Activated B cell treated with CpG ODN at 0.5 μM for 24 hours (primary cell): Measurements from ENCODE around the gene KRT9. TPM values are rescaled to one million over a fixed set of nuclear protein-coding genes. Genes with fewer than 3 reads are reported as not detected.

Experiments used
- ATAC-seq: fragments of 200-7000 bp; cut with Tn5 transposase; one replicate; pipeline ENCODE4 v1.10.0; 2021; ENCODE audit warnings: low read depth, mild to moderate bottlenecking, moderate library complexity
- CTCF ChIA-PET: fragments of 350-600 bp; sonication (Branson Sonifier 250); formaldehyde crosslinking; loops from one replicate; lab custom pipeline; 2021; ENCODE audit warnings: antibody characterized with exemption; lab: Charles Lee
- POLR2A ChIA-PET: fragments of 350-600 bp; sonication (Branson Sonifier 250); formaldehyde crosslinking; loops from one replicate; lab custom pipeline; 2021; ENCODE audit warnings: antibody characterized with exemption; lab: Charles Lee
- DNase-seq: peaks from one replicate; pipeline ENCODE4 v3.0.0; 2022
- H3K27ac Mint-ChIP-seq: one replicate; pipeline ENCODE4 v1.8.0; 2020; ENCODE audit warnings: mixed read lengths
- H3K27me3 Mint-ChIP-seq: one replicate; pipeline ENCODE4 v1.8.0; 2021; ENCODE audit warnings: mixed read lengths
- H3K36me3 Mint-ChIP-seq: one replicate; pipeline ENCODE4 v1.8.0; 2021; ENCODE audit warnings: low read depth, mixed read lengths
- H3K4me1 Mint-ChIP-seq: one replicate; pipeline ENCODE4 v1.8.0; 2021; ENCODE audit warnings: mixed read lengths
- H3K4me3 Mint-ChIP-seq: one replicate; pipeline ENCODE4 v1.8.0; 2020; ENCODE audit warnings: mild to moderate bottlenecking, mixed read lengths
- H3K9me3 Mint-ChIP-seq: one replicate; pipeline ENCODE4 v1.8.0; 2020; ENCODE audit warnings: mixed read lengths
- intact Hi-C: fragments of 100-400 bp; cut with micrococcal nuclease; formaldehyde crosslinking; loops from one replicate; pipeline ENCODE4 v1.15.1; 2024
- total RNA-seq: library from RNA; stranded (reverse); gene quantifications from 2 replicates; pipeline ENCODE4 v1.2.3, GENCODE V29; 2022
- TF ChIP-seq, protein P1 (sequence below): fragments of 200-600 bp; IDR thresholded peaks from one replicate; pipeline ENCODE4 v1.8.0; 2022; ENCODE audit warnings: antibody characterized with exemption, mild to moderate bottlenecking

Gene KRT9
- total RNA-seq, 1 donor from 2014 or later, result not detected

DNA sequence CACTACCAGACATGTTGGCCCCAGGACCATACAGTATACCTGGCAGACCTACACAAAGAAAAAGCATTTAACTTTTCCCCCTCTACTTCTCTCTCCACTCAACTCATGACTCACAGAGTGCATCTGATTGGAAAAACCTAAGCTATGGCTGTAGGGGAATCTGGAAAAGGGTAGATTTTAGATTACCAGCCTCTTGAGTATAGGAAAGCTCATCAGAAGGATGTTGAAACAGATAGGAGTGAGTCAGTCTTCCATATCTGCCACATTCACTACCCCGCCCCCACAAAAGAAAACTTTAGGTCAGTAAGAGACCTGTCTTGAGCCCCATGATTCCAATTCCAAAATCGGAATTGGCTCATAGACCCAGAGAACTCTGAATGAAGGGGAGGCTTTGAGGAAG is 12.3 kb downstream of the KRT9 start:
- TF ChIP-seq, protein P1, sequence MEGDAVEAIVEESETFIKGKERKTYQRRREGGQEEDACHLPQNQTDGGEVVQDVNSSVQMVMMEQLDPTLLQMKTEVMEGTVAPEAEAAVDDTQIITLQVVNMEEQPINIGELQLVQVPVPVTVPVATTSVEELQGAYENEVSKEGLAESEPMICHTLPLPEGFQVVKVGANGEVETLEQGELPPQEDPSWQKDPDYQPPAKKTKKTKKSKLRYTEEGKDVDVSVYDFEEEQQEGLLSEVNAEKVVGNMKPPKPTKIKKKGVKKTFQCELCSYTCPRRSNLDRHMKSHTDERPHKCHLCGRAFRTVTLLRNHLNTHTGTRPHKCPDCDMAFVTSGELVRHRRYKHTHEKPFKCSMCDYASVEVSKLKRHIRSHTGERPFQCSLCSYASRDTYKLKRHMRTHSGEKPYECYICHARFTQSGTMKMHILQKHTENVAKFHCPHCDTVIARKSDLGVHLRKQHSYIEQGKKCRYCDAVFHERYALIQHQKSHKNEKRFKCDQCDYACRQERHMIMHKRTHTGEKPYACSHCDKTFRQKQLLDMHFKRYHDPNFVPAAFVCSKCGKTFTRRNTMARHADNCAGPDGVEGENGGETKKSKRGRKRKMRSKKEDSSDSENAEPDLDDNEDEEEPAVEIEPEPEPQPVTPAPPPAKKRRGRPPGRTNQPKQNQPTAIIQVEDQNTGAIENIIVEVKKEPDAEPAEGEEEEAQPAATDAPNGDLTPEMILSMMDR, result no peak
- intact Hi-C loops, result no loop called here
- no peaks in the 10 kb centered on the region for H3K9me3 Mint-ChIP-seq
- DNase-seq (no peak), ATAC-seq (no peak)
- H3K36me3 Mint-ChIP-seq, result no peaks in the 10 kb centered on the region
- H3K4me1 Mint-ChIP-seq, result no peaks in the 10 kb centered on the region
- H3K27me3 Mint-ChIP-seq, result peaks cover 45% of the 10 kb centered on the region
- H3K27ac Mint-ChIP-seq, result no peak overlapping the region
- no peak overlapping the region for H3K4me3 Mint-ChIP-seq
- POLR2A ChIA-PET, result no interaction called here
- CTCF ChIA-PET, result interaction anchor here (2.9 kb wide), 1 partner anchor 10 kb away, joined by 18 read pairs; no protein-coding TSS in a partner anchor

DNA sequence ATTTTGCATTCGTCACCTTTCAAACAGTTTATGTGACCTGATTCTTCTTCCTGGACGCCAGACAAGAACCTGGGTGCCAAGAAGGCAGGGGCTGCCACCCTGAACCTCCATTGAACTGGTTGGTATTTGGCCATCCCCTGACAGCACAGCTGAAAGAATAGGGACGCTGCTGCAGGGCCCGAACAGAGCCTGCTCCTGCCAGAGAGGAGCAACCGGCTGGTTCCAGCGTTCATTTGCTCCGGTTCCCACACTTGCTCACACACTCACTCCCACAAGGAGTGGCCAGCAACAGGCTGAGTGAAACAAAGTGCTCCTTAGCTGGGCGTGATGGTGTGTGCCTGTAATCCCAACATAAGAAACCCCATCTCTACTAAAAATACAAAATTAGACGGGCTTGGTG is 14.9 kb downstream of the KRT9 start:
- no peak for ATAC-seq
- H3K4me3 Mint-ChIP-seq, result no peak overlapping the region
- TF ChIP-seq, protein P1, result no peak
- H3K36me3 Mint-ChIP-seq, result no peaks in the 10 kb centered on the region
- intact Hi-C loops, result no loop called here
- POLR2A ChIA-PET, result no interaction called here
- CTCF ChIA-PET, result no interaction called here
- no peak for DNase-seq
- H3K9me3 Mint-ChIP-seq, result no peaks in the 10 kb centered on the region
- H3K27me3 Mint-ChIP-seq, result peaks cover 48% of the 10 kb centered on the region
- no peaks in the 10 kb centered on the region for H3K4me1 Mint-ChIP-seq
- no peak overlapping the region for H3K27ac Mint-ChIP-seq

DNA sequence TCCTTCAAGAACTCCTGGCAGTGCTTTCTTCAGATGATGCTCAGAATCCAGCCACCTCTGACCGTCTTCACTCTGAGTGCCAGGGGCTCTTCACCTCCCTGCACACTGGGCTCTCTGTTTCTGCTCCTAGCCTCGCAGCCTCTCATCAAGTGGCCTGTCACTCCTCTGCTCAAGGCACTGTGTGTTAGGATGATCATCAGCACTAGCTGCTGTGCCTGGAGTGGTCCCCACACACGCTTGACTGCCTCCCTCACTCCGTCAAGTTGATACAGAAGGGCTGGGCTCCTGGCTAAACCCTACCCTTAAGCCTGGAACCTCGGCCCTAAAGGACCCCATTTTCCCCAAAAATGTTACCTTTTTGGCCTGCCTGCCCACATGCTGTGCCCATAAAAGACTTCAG is 15.6 kb downstream of the KRT9 start:
- intact Hi-C loops, result no loop called here
- H3K4me1 Mint-ChIP-seq, result no peaks in the 10 kb centered on the region
- H3K36me3 Mint-ChIP-seq, result no peaks in the 10 kb centered on the region
- TF ChIP-seq, protein P1, result no peak
- peaks cover 44% of the 10 kb centered on the region for H3K27me3 Mint-ChIP-seq
- ATAC-seq (no peak), DNase-seq (no peak)
- no peak overlapping the region for H3K4me3 Mint-ChIP-seq
- no peaks in the 10 kb centered on the region for H3K9me3 Mint-ChIP-seq
- no peak overlapping the region for H3K27ac Mint-ChIP-seq
- POLR2A ChIA-PET, result no interaction called here
- CTCF ChIA-PET, result no interaction called here

DNA sequence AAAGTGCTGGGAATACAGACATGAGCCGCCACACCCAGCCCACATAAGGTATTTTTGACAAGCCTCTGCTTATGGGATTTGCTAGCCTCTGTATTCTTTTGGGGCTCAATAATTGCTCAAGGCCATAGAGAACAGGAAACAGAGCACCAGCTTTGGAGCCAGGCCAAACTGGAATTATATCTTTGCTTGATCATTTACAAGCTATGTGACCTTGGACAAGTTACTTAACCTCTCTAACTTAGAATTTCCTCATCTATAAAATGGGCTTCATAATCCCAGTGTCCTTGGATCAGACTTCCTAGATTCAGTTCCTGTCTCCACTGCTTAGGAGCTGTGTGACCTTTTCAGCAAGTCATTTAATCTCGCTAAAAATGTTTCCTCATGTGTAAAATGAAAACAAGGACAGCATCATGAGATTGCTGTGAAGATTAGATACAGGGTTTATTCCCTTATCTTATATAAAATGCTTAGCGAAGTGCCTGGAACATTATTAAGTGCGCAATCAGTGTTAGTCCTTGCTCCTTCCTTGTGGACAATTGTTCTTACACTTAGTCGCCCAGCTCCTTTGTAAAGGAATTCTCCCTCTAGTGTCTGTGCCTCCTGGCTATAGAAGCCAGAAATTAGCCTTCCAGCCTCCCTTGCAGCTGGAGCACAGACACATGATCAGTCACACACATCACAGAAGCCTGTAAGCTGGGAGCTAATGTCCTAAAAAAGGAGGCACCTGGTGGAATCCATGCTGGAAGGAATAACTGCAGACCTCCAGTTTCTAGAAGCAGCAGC is 16.6 kb downstream of the KRT9 start:
- POLR2A ChIA-PET, result no interaction called here
- peaks cover 40% of the 10 kb centered on the region for H3K27me3 Mint-ChIP-seq
- no peaks in the 10 kb centered on the region for H3K4me1 Mint-ChIP-seq
- intact Hi-C loops, result no loop called here
- no peak overlapping the region for H3K27ac Mint-ChIP-seq
- ATAC-seq (no peak), DNase-seq (no peak)
- no peak overlapping the region for H3K4me3 Mint-ChIP-seq
- CTCF ChIA-PET, result no interaction called here
- H3K9me3 Mint-ChIP-seq, result no peaks in the 10 kb centered on the region
- no peaks in the 10 kb centered on the region for H3K36me3 Mint-ChIP-seq
- TF ChIP-seq, protein P1, result no peak

DNA sequence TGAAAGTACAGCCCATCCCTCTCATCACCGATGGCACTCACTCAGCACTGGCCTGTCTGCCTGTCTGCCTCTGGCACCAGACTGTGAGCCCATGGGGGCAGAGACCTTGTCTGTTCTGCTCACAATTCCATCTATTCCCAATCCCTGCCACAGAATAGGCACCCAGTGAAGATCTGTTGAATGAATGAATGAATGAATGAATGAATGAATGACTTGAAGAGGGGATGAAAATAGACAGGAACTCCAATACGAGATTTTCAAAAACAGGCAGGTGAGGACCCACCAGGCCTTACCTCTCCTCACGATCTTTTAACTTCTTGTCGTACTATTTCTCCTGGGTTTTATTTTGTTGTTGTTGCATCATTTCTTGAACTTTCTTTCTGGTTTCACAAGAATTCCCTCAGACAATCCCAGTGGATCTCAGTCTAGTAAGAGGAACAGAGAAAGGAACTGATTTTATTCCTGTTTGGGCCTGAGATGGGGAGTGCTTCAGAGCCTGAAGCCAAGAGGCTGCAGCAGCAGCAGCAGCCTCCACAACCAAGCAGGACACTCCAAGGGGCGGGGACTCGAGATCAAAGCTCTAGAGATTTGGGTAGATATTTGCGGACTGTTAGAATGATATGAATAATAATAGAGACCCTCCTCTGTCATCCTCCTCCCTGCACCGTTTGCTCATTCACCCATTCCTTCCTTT is 17.7 kb downstream of the KRT9 start:
- ChIA-PET CTCF (interaction anchor here (1.3 kb wide), 1 partner anchor 112 kb away, joined by 3 read pairs; no protein-coding TSS in a partner anchor), POLR2A (interaction anchor here (0.6 kb wide), 1 partner anchor 1761 kb away, joined by 3 read pairs; no protein-coding TSS in a partner anchor)
- H3K27me3 Mint-ChIP-seq, result peaks cover 38% of the 10 kb centered on the region
- ATAC-seq (no peak), DNase-seq (no peak)
- H3K9me3 Mint-ChIP-seq, result no peaks in the 10 kb centered on the region
- intact Hi-C loops, result no loop called here
- H3K27ac Mint-ChIP-seq, result no peak overlapping the region
- no peaks in the 10 kb centered on the region for H3K36me3 Mint-ChIP-seq
- H3K4me3 Mint-ChIP-seq, result no peak overlapping the region
- TF ChIP-seq, protein P1, result no peak
- peaks cover 3% of the 10 kb centered on the region for H3K4me1 Mint-ChIP-seq
